Prostate gland (tissue), 2 donors: ENCODE data around the gene NRARP. TPM values are rescaled to one million over a fixed set of nuclear protein-coding genes. Genes with fewer than 3 reads are reported as not detected.
A peak's percentile ranks its signal among the peaks of the same experiment; 100 is the strongest.

Source experiments
- DNase-seq: peaks from one replicate; pipeline ENCODE4 v3.0.0-alpha.2; 2019; ENCODE audit warnings: low spot score
- H3K27ac ChIP-seq, 2 donors: fragments of 200-600 bp; sonication (generic); 2 replicates each; pipeline ENCODE4 v1.5.1; 2017 to 2019
- H3K27me3 ChIP-seq: fragments of 200-600 bp; sonication (generic); replicated peaks from 2 replicates; pipeline ENCODE4 v1.5.1; 2019; ENCODE audit not compliant: insufficient read depth
- H3K36me3 ChIP-seq, 2 donors: fragments of 200-600 bp; sonication (generic); 1 replicate in 1 of 2; 2 replicates in 1 of 2; pipeline versions ENCODE4 v1.5.1 to v1.8.1; 2017 to 2019
- H3K4me1 ChIP-seq: fragments of 200-600 bp; sonication (generic); replicated peaks from 2 replicates; pipeline ENCODE4 v1.5.1; 2019
- H3K4me3 ChIP-seq, 2 donors: fragments of 200-600 bp; sonication (generic); 2 replicates each; pipeline ENCODE4 v1.5.1; 2017 to 2019
- H3K9me3 ChIP-seq: fragments of 200-600 bp; sonication (generic); 2 replicates; pipeline ENCODE4 v1.5.1; 2017
- POLR2A ChIP-seq: fragments of 450-650 bp; IDR thresholded peaks from one replicate; pipeline ENCODE4 v1.6.1; 2016; ENCODE audit warnings: antibody characterized with exemption, mild to moderate bottlenecking
- POLR2AphosphoS5 ChIP-seq: sonication (generic); formaldehyde crosslinking; IDR thresholded peaks from one replicate; pipeline ENCODE4 v1.6.1; 2017; ENCODE audit warnings: antibody characterized with exemption
- WGBS: methylation state at CpG from one replicate; pipeline ENCODE4 v1.1.5; 2018; 5-methylcytosine and 5-hydroxymethylcytosine counted together
- intact Hi-C: fragments of 100-400 bp; cut with DNase I; formaldehyde crosslinking; loops from one replicate; pipeline ENCODE4 v1.14.2; 2022
- total RNA-seq, 2 donors: library from RNA; depleted of rRNA; stranded (reverse); fragments of >200 nt; gene quantifications; one replicate each; pipeline ENCODE4 v1.1.0, GENCODE V29; 2016
- TF ChIP-seq, protein P1 (sequence below), 4 experiments: fragments of 200-600 bp in 2 of 4; fragments of 450-650 bp in 2 of 4; sonication (generic) in 2 of 4; IDR thresholded peaks; 1 replicate in 3 of 4; 2 replicates in 1 of 4; pipeline ENCODE4 v1.5.1; 2016 to 2019; ENCODE audit warnings: antibody characterized with exemption in 4 of 4, mild to moderate bottlenecking in 2 of 4, moderate library complexity in 2 of 4

Gene NRARP
- total RNA-seq, 2 donors from 2014 or later: 22.4 to 24.3 TPM

DNA sequence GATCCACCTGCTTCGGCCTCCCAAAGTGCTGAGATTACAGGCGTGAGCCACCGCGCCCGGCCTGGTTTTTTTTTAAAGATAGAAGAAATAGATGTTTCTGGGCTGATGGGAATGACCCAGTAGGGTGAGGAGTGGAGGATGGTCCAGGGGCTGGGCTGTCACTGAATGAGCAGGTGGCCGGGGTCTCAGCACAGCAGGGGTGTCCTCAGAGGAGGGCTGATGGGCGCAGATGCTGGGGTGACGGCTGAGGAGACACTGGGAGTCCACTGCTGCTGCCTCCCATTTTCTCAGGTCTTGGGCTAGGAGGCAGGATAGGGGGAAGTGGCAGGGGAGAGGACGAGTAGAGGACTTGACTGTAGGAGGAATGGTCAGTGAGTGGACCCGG is 26.9 kb downstream of the NRARP start:
- peaks cover 0 to 12% of the 10 kb centered on the region in 2 donors for H3K36me3 ChIP-seq

DNA sequence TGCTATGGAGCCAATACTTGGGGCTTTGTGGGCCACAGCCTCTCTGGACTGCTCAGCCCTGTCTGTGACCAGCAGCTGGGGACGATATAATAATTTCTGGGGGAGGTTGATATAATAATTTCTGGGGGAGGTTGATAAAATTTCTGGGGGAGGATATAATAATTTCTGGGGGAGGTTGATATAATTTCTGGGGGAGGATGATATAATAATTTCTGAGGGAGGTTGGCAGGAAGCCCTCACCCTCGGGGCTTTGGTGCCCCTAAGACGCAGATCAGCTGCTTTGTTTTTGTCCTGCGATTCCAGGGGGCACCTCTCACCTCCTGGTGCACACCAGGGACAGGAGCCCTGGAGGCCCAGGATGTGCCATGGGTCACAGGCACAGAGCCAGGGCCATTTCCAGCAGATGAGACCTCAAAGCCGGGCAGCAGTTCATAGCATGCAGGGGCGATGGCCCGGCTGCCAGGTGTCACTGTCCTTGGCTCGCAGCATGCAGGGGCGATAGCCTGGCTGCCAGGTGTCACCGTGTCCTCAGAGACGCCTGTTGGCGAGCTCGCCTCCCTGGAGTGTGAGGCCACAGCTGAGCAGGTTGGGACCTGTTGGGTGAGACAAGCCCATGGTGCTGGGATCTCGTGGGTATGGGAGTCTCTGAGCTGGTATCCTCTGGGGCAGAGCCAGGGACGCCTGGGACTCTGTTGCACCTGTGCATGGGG is 28.3 kb downstream of the NRARP start:
- peak; percentile 59 for DNase-seq
- Histone ChIP-seq H3K4me1 (peaks cover 25% of the 10 kb centered on the region), H3K27ac (peak overlapping the region; percentile 50 to 70), H3K4me3 (no peak overlapping the region), H3K36me3 (peaks cover 0 to 12% of the 10 kb centered on the region in 2 donors), H3K27me3 (peaks cover 3% of the 10 kb centered on the region), H3K9me3 (no peaks in the 10 kb centered on the region)
- TF ChIP-seq POLR2A (no peak), POLR2AphosphoS5 (peak; percentile 33)
- intact Hi-C loops: no loop called here
- 41% methylated on average over 15 of the region's 15 CpGs for WGBS

More for the DNA sequence above, 26.9 kb downstream of the NRARP start:
- Histone ChIP-seq H3K9me3 (no peaks in the 10 kb centered on the region), H3K4me3 (no peak overlapping the region), H3K27me3 (peaks cover 3% of the 10 kb centered on the region), H3K27ac (no peak overlapping the region), H3K4me1 (peaks cover 14% of the 10 kb centered on the region)
- intact Hi-C loops: no loop called here
- no peak for TF ChIP-seq POLR2A
- TF ChIP-seq, protein P1, sequence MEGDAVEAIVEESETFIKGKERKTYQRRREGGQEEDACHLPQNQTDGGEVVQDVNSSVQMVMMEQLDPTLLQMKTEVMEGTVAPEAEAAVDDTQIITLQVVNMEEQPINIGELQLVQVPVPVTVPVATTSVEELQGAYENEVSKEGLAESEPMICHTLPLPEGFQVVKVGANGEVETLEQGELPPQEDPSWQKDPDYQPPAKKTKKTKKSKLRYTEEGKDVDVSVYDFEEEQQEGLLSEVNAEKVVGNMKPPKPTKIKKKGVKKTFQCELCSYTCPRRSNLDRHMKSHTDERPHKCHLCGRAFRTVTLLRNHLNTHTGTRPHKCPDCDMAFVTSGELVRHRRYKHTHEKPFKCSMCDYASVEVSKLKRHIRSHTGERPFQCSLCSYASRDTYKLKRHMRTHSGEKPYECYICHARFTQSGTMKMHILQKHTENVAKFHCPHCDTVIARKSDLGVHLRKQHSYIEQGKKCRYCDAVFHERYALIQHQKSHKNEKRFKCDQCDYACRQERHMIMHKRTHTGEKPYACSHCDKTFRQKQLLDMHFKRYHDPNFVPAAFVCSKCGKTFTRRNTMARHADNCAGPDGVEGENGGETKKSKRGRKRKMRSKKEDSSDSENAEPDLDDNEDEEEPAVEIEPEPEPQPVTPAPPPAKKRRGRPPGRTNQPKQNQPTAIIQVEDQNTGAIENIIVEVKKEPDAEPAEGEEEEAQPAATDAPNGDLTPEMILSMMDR (IDR thresholded peaks at IDR 0.05): no peak
- no peak for TF ChIP-seq POLR2AphosphoS5
- DNase-seq: no peak
- WGBS: 87% methylated on average over 10 of the region's 10 CpGs

DNA sequence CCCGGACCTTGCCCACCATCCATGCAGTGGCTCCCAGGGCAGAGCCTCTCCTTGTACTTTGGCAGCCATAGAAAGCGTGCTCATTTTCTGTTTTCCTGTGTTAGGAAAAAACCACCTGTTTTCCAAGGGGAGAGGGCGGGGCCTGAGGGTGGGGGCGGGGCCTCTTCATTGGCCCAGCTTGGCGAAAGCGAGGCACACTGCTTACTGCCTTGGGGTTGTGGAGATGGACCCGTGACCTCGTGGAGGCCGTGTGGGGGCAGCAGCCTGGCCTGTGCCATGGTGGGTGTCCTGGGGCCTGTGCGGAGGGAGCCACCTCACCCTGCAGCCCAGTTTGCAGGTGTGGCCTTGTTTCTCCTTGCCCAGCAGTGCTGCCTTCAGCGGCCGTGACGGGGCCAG is 29.0 kb downstream of the NRARP start:
- WGBS: 88% methylated on average over 13 of the region's 13 CpGs
- Histone ChIP-seq H3K27ac (no peak overlapping the region), H3K36me3 (peaks cover 0 to 12% of the 10 kb centered on the region in 2 donors), H3K4me1 (peaks cover 31% of the 10 kb centered on the region), H3K9me3 (no peaks in the 10 kb centered on the region), H3K4me3 (no peak overlapping the region), H3K27me3 (peaks cover 3% of the 10 kb centered on the region)
- intact Hi-C loops: no loop called here
- TF ChIP-seq, protein P1 (IDR thresholded peaks at IDR 0.05): no peak
- TF ChIP-seq POLR2AphosphoS5 (no peak), POLR2A (no peak)
- DNase-seq: no peak

DNA sequence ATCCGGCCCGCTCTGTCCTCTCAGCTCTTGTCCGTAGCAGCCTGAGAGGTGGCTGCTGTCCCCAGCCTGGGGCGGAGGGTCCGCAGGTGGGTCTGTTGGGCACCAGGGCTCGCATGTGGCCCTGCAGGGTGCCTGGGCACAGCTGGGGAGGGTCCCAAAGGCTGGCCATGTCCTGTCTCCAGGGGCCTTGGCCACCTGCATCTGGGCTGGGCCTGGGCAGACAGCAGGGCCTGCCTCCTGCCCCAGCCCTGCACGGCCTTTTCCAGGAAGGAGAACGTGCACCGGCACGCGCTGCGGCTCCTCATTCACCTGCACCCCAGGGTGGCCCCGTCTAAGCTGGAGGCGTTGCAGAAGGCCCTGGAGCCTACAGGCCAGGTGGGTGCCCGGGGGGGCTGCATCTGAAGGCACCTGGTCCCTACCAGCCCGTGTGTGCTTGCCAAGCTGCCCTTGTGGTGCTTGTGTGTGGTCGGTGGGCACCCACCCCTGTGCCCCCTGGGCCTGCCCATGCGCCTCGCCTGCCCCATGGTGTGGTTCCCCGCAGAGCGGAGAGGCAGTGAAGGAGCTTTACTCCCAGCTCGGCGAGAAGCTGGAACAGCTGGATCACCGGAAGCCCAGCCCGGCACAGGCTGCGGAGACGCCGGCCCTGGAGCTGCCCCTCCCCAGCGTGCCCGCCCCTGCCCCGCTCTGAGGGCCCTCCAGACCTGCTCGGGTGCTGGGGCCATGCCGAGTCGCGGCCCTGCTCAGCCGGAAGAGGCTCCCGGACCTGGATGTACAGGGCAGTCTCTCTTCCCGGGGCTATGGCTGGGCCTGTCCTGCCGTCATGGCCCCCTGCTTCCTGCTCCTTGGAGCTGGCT is 29.6 kb downstream of the NRARP start:
- intact Hi-C loops: no loop called here
- no peak for DNase-seq
- TF ChIP-seq, protein P1 (IDR thresholded peaks at IDR 0.05): no peak
- TF ChIP-seq POLR2A (no peak), POLR2AphosphoS5 (no peak)
- Histone ChIP-seq H3K27ac (peak overlapping the region; percentile 48 to 90), H3K36me3 (peaks cover 0 to 12% of the 10 kb centered on the region in 2 donors), H3K4me3 (no peak overlapping the region), H3K4me1 (peaks cover 31% of the 10 kb centered on the region), H3K27me3 (peaks cover 3% of the 10 kb centered on the region), H3K9me3 (no peaks in the 10 kb centered on the region)
- WGBS: 85% methylated on average over 34 of the region's 39 CpGs

DNA sequence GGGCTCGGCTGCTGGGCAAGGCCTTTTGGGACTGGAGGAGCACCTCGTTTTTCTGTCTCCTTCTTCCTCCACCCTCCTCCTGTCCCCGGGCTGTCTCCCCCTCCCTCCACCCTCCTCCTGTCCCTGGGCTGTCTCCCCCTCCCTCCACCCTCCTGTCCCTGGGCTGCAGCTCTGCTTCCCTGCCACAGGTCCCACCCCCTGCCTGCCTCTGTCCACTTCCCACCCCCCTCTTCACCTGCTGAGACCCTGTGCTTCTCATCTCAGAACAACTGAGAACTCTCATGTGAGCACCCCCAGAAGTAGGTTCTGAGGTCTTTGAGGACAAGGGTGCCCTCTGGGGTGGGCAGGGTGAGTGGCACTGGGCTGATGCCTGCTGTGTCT is 30.4 kb downstream of the NRARP start:
- H3K4me1 ChIP-seq: peaks cover 31% of the 10 kb centered on the region
- 22% methylated on average over 3 of the region's 3 CpGs for WGBS
- H3K27me3 ChIP-seq: no peaks in the 10 kb centered on the region
- H3K36me3 ChIP-seq: peaks cover 0 to 12% of the 10 kb centered on the region in 2 donors
- TF ChIP-seq POLR2AphosphoS5 (no peak), POLR2A (no peak)
- TF ChIP-seq, protein P1 (IDR thresholded peaks at IDR 0.05): no peak
- H3K9me3 ChIP-seq: no peaks in the 10 kb centered on the region
- H3K4me3 ChIP-seq: no peak overlapping the region
- peak overlapping the region; percentile 48 to 90 for H3K27ac ChIP-seq
- no peak for DNase-seq
- intact Hi-C loops: no loop called here
